Measurements from ENCODE around the gene LGALSL. TPM values are rescaled to one million over a fixed set of nuclear protein-coding genes. Genes with fewer than 3 reads are reported as not detected.
A peak's percentile ranks its signal among the peaks of the same experiment; 100 is the strongest.
"Not testable (repeated sequence)": the region's sequence is repeated elsewhere in the genome, so short reads cannot be mapped to it uniquely, and the experiment has no call there.

LGALSL gene
- total and polyA plus RNA-seq, 9 donors: 12.2 to 28.9 (median 21.9) TPM

GRCh38 chr2:64439194-64439593, 14.8 kb upstream of the LGALSL start:
- H3K4me1 ChIP-seq (ENCODE audit: control insufficient read depth, insufficient read depth, low read length): no peaks in the 10 kb centered on the region
- H3K27me3 ChIP-seq (ENCODE audit: control insufficient read depth, insufficient read depth, low read length): peaks cover 2% of the 10 kb centered on the region
- no peaks in the 10 kb centered on the region for H3K9me3 ChIP-seq (replicated peaks; ENCODE audit: control insufficient read depth, low read depth, low read length)
- H3K4me3 ChIP-seq (ENCODE audit: low read length): no peak overlapping the region
- DNase-seq: no peak
- no peaks in the 10 kb centered on the region for H3K36me3 ChIP-seq (ENCODE audit: control insufficient read depth, insufficient read depth, low read length)
- no peak overlapping the region for H3K27ac ChIP-seq (ENCODE audit: low read length)

- no peaks in the 10 kb centered on the region for H3K36me3 ChIP-seq (ENCODE audit: control insufficient read depth, insufficient read depth, low read length)
- H3K27ac ChIP-seq (ENCODE audit: low read length): no peak overlapping the region
- no peak overlapping the region for H3K4me3 ChIP-seq (ENCODE audit: low read length)
- H3K9me3 ChIP-seq (replicated peaks; ENCODE audit: control insufficient read depth, low read depth, low read length): no peaks in the 10 kb centered on the region
- peak; percentile 63 for DNase-seq
- no CpG with 5 or more reads among the region's 2 CpGs for WGBS (ENCODE audit: insufficient coverage)
- H3K4me1 ChIP-seq (ENCODE audit: control insufficient read depth, insufficient read depth, low read length): no peaks in the 10 kb centered on the region
- H3K27me3 ChIP-seq (ENCODE audit: control insufficient read depth, insufficient read depth, low read length): peaks cover 2% of the 10 kb centered on the region
Measured at GRCh38 chr2:64440843-64441242, 13.1 kb upstream of the LGALSL start.

GRCh38 chr2:64442277-64442676, 11.7 kb upstream of the LGALSL start:
- Histone ChIP-seq H3K9me3 (replicated peaks; ENCODE audit: control insufficient read depth, low read depth, low read length) (no peaks in the 10 kb centered on the region), H3K36me3 (ENCODE audit: control insufficient read depth, insufficient read depth, low read length) (no peaks in the 10 kb centered on the region), H3K27me3 (ENCODE audit: control insufficient read depth, insufficient read depth, low read length) (peaks cover 2% of the 10 kb centered on the region), H3K27ac (ENCODE audit: low read length) (no peak overlapping the region), H3K4me1 (ENCODE audit: control insufficient read depth, insufficient read depth, low read length) (no peaks in the 10 kb centered on the region), H3K4me3 (ENCODE audit: low read length) (no peak overlapping the region)
- WGBS (ENCODE audit: insufficient coverage): 66% methylated on average over 4 of the region's 4 CpGs
- no peak for DNase-seq

- no peaks in the 10 kb centered on the region for H3K4me1 ChIP-seq (ENCODE audit: control insufficient read depth, insufficient read depth, low read length)
- peaks cover 2% of the 10 kb centered on the region for H3K27me3 ChIP-seq (ENCODE audit: control insufficient read depth, insufficient read depth, low read length)
- H3K36me3 ChIP-seq (ENCODE audit: control insufficient read depth, insufficient read depth, low read length): no peaks in the 10 kb centered on the region
- H3K9me3 ChIP-seq (replicated peaks; ENCODE audit: control insufficient read depth, low read depth, low read length): no peaks in the 10 kb centered on the region
- H3K27ac ChIP-seq (ENCODE audit: low read length): no peak overlapping the region
- no peak overlapping the region for H3K4me3 ChIP-seq (ENCODE audit: low read length)
- 21% methylated on average over 4 of the region's 7 CpGs for WGBS (ENCODE audit: insufficient coverage)
- no peak for DNase-seq
Measured at GRCh38 chr2:64442801-64443429, 11.0 kb upstream of the LGALSL start.

- H3K9me3 ChIP-seq (replicated peaks; ENCODE audit: control insufficient read depth, low read depth, low read length): not testable (repeated sequence)
Measured at GRCh38 chr2:64445970-64446369, 8.0 kb upstream of the LGALSL start.

DNA sequence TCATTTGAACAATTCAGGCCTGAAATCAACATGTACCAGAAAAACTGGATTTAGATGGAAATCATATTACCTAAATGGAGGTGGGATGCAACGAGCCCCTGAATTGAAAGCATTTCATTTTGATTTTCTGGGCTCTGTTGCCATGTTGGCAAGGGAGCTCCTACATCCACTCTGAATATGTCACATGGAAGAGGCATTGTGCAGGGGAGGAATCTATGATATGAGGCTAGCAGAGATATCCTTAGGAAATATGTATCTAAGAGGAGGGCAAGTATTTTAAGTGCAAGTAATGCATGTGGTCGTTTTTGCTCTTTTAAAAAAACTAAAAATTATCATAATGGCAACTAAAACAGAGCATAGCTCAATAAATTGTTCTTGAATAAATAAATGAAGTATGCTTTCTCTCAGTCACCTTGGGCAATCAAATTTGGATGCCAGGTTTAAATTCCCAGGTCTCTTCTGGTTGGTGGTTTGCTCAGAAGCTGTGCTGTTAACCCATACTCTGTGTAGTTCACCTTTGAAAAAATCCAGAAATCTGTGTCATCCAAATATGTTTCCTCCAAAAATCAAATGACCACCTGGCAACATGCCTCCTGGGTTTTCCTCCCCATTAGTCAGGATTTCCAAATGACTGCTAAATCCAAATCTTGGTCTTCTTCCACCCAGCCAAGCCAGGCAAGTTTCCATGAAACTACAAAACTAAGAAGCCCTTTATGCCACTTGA, 6.5 kb upstream of the LGALSL start:
- H3K27ac ChIP-seq (ENCODE audit: low read length): no peak overlapping the region
- no peaks in the 10 kb centered on the region for H3K36me3 ChIP-seq (ENCODE audit: control insufficient read depth, insufficient read depth, low read length)
- no peak overlapping the region for H3K4me3 ChIP-seq (ENCODE audit: low read length)
- no peak for DNase-seq
- H3K27me3 ChIP-seq (ENCODE audit: control insufficient read depth, insufficient read depth, low read length): no peaks in the 10 kb centered on the region
- H3K9me3 ChIP-seq (replicated peaks; ENCODE audit: control insufficient read depth, low read depth, low read length): no peaks in the 10 kb centered on the region
- no CpG with 5 or more reads among the region's 2 CpGs for WGBS (ENCODE audit: insufficient coverage)
- no peaks in the 10 kb centered on the region for H3K4me1 ChIP-seq (ENCODE audit: control insufficient read depth, insufficient read depth, low read length)

More at GRCh38 chr2:64445970-64446369, 8.0 kb upstream of the LGALSL start:
- H3K27me3 ChIP-seq (ENCODE audit: control insufficient read depth, insufficient read depth, low read length); DNase-seq; H3K4me1 ChIP-seq (ENCODE audit: control insufficient read depth, insufficient read depth, low read length); H3K36me3 ChIP-seq (ENCODE audit: control insufficient read depth, insufficient read depth, low read length); H3K4me3 ChIP-seq (ENCODE audit: low read length); H3K27ac ChIP-seq (ENCODE audit: low read length): not testable (repeated sequence)

DNA sequence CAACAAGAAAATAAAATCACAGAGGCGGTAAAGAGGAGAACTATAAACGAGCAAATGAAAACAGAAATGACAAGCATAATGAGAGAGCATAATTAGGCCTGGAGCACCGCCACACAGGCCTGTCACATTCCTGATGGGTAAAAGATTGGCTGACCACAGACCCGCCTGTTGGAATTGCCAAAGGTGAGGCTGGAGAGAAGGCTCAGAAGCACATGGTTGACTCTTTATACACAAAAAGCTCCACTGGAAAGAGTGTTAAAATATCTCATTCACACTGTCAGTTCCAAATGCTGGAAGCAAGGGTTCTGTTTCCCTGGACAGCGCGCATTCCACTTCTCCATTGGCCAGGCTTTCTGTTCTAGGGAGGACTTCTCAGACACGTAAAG, 5.9 kb upstream of the LGALSL start:
- DNase-seq: no peak
- Histone ChIP-seq H3K27me3 (ENCODE audit: control insufficient read depth, insufficient read depth, low read length) (no peaks in the 10 kb centered on the region), H3K27ac (ENCODE audit: low read length) (no peak overlapping the region), H3K9me3 (replicated peaks; ENCODE audit: control insufficient read depth, low read depth, low read length) (no peaks in the 10 kb centered on the region), H3K36me3 (ENCODE audit: control insufficient read depth, insufficient read depth, low read length) (no peaks in the 10 kb centered on the region), H3K4me1 (ENCODE audit: control insufficient read depth, insufficient read depth, low read length) (no peaks in the 10 kb centered on the region), H3K4me3 (ENCODE audit: low read length) (no peak overlapping the region)
- WGBS (ENCODE audit: insufficient coverage): 85% methylated on average over 6 of the region's 7 CpGs

DNA sequence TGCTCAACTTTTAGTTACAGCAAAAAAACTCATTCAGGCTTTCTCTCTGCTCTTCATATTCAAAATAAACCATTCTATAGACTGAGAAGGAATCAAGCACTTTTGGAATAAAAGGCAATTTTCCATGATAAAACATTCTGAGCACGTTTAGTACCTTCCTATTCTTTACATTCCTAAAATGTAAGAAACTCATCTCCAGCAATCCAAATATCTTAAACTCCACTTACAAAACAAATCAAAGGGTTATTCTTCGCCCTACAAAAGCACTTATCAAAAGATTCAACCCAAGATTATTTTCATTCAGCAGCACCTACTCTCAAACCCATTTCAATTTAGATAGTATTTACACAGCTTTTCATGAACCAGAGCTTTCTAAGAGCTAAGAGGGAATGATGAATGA, 2.9 kb upstream of the LGALSL start:
- no peaks in the 10 kb centered on the region for H3K27me3 ChIP-seq (ENCODE audit: control insufficient read depth, insufficient read depth, low read length)
- H3K4me1 ChIP-seq (ENCODE audit: control insufficient read depth, insufficient read depth, low read length): peaks cover 15% of the 10 kb centered on the region
- 40% methylated on average over 1 of the region's 2 CpGs for WGBS (ENCODE audit: insufficient coverage)
- no peaks in the 10 kb centered on the region for H3K36me3 ChIP-seq (ENCODE audit: control insufficient read depth, insufficient read depth, low read length)
- H3K9me3 ChIP-seq (replicated peaks; ENCODE audit: control insufficient read depth, low read depth, low read length): no peaks in the 10 kb centered on the region
- H3K27ac ChIP-seq (ENCODE audit: low read length): no peak overlapping the region
- DNase-seq: no peak
- H3K4me3 ChIP-seq (ENCODE audit: low read length): no peak overlapping the region

- H3K4me3 ChIP-seq (ENCODE audit: low read length): peak overlapping the region; percentile 68
Measured at GRCh38 chr2:64454386-64455332, 697 bp downstream of the LGALSL start.

GRCh38 chr2:64455545-64455944, 1.6 kb downstream of the LGALSL start:
- peak overlapping the region; percentile 77 for H3K27ac ChIP-seq (ENCODE audit: low read length)

More at GRCh38 chr2:64454386-64455332, 697 bp downstream of the LGALSL start:
- Histone ChIP-seq H3K36me3 (ENCODE audit: control insufficient read depth, insufficient read depth, low read length) (peaks cover 19% of the 10 kb centered on the region), H3K27ac (ENCODE audit: low read length) (peak overlapping the region; percentile 77), H3K27me3 (ENCODE audit: control insufficient read depth, insufficient read depth, low read length) (no peaks in the 10 kb centered on the region), H3K4me1 (ENCODE audit: control insufficient read depth, insufficient read depth, low read length) (peaks cover 15% of the 10 kb centered on the region), H3K9me3 (replicated peaks; ENCODE audit: control insufficient read depth, low read depth, low read length) (no peaks in the 10 kb centered on the region)
- WGBS (ENCODE audit: insufficient coverage): under 1% methylated on average over 92 of the region's 103 CpGs
- peak; percentile 77 for DNase-seq

More at GRCh38 chr2:64455545-64455944, 1.6 kb downstream of the LGALSL start:
- Histone ChIP-seq H3K9me3 (replicated peaks; ENCODE audit: control insufficient read depth, low read depth, low read length) (no peaks in the 10 kb centered on the region), H3K27me3 (ENCODE audit: control insufficient read depth, insufficient read depth, low read length) (no peaks in the 10 kb centered on the region), H3K36me3 (ENCODE audit: control insufficient read depth, insufficient read depth, low read length) (peaks cover 24% of the 10 kb centered on the region), H3K4me3 (ENCODE audit: low read length) (peak overlapping the region; percentile 68), H3K4me1 (ENCODE audit: control insufficient read depth, insufficient read depth, low read length) (peaks cover 15% of the 10 kb centered on the region)
- no CpG with 5 or more reads among the region's 2 CpGs for WGBS (ENCODE audit: insufficient coverage)
- DNase-seq: no peak
